HG02678 (cell line): ENCODE results near the gene PTPN22.
A peak's percentile ranks its signal among the peaks of the same experiment; 100 is the strongest.

Source experiments
- ATAC-seq: cut with Tn5 transposase; IDR thresholded peaks from one replicate; pipeline ENCODE4 v1.9.1; 2021; ENCODE audit warnings: mild to moderate bottlenecking, moderate library complexity; ENCODE audit not compliant: unreplicated experiment

Gene PTPN22

GRCh38 chr1:113887402-113888175 is 16.1 kb upstream of the PTPN22 start, which contains the start of gene BCL2L15:
Gene BCL2L15, minus strand, starts transcription at chr1:113887581. Its CDS starts 206 bp downstream, at chr1:113887375.
- no peak for ATAC-seq

GRCh38 chr1:113886417-113887401 is 15.2 kb upstream of the PTPN22 start:
- ATAC-seq = no peak

- ATAC-seq = no peak
Measured at GRCh38 chr1:113881661-113882060, 10.1 kb upstream of the PTPN22 start.

GRCh38 chr1:113879739-113880038 is 8.2 kb upstream of the PTPN22 start:
- no peak for ATAC-seq

GRCh38 chr1:113876176-113876575 is 4.7 kb upstream of the PTPN22 start:
- ATAC-seq = no peak

GRCh38 chr1:113875714-113876113 is 4.2 kb upstream of the PTPN22 start:
- ATAC-seq = peak; percentile 39

- ATAC-seq = no peak
Measured at GRCh38 chr1:113874012-113874879, 2.7 kb upstream of the PTPN22 start.

GRCh38 chr1:113872219-113872935 is 865 bp upstream of the PTPN22 start:
- ATAC-seq = peak; percentile 6

GRCh38 chr1:113870778-113871177 is 734 bp downstream of the PTPN22 start:
- no peak for ATAC-seq

GRCh38 chr1:113868387-113869083 is 3.0 kb downstream of the PTPN22 start:
- no peak for ATAC-seq

- no peak for ATAC-seq
Measured at GRCh38 chr1:113861641-113862040, 9.9 kb downstream of the PTPN22 start.

- no peak for ATAC-seq
Measured at GRCh38 chr1:113860891-113861290, 10.6 kb downstream of the PTPN22 start.

- ATAC-seq = peak; percentile 90
Measured at GRCh38 chr1:113859478-113860175, 11.9 kb downstream of the PTPN22 start.

GRCh38 chr1:113858982-113859381 is 12.5 kb downstream of the PTPN22 start:
- no peak for ATAC-seq

- peak; percentile 36 for ATAC-seq
Measured at GRCh38 chr1:113858418-113858817, 13.1 kb downstream of the PTPN22 start.

GRCh38 chr1:113857776-113858175 is 13.7 kb downstream of the PTPN22 start:
- ATAC-seq = no peak

- no peak for ATAC-seq
Measured at GRCh38 chr1:113856401-113856790, 15.1 kb downstream of the PTPN22 start.

- ATAC-seq = no peak
Measured at GRCh38 chr1:113855630-113856400, 15.7 kb downstream of the PTPN22 start.
